A673 (cell line): ENCODE results near the gene ASB18. TPM values are rescaled to one million over a fixed set of nuclear protein-coding genes. Genes with fewer than 3 reads are reported as not detected.

ENCODE experiments used
- BruUV-seq: library from RNA; stranded (reverse); fragments of 400-500 nt; replicated peaks from 2 replicates; lab custom pipeline; 2021; lab: Mats Ljungman, UMichigan
- CTCF ChIA-PET: fragments of 300-600 bp; sonication (Branson Sonifier 250); formaldehyde crosslinking; loops from one replicate; lab custom pipeline; 2022; ENCODE audit warnings: antibody characterized with exemption; lab: Charles Lee
- POLR2A ChIA-PET: fragments of 300-600 bp; sonication (Branson Sonifier 250); formaldehyde crosslinking; loops from one replicate; lab custom pipeline; 2022; ENCODE audit warnings: antibody characterized with exemption; ENCODE audit not compliant: low non-redundant PET; lab: Charles Lee
- DNase-seq: peaks from one replicate; pipeline ENCODE4 v3.0.0-alpha.2; 2015; ENCODE audit warnings: low spot score
- H3K27ac ChIP-seq: fragments of 200-600 bp; sonication (generic); 2 replicates; pipeline ENCODE4 v1.5.1; 2016; ENCODE audit warnings: mixed run types, low read depth, mild to moderate bottlenecking, mixed read lengths, antibody characterized with exemption, low read length; ENCODE audit not compliant: poor library complexity, severe bottlenecking
- H3K27me3 ChIP-seq: fragments of 200-600 bp; sonication (generic); replicated peaks from 2 replicates; pipeline ENCODE4 v1.6.1; 2017; ENCODE audit warnings: mixed run types, low read depth, mild to moderate bottlenecking, mixed read lengths, antibody characterized with exemption, low read length; ENCODE audit not compliant: insufficient read depth, poor library complexity
- H3K36me3 ChIP-seq: fragments of 200-600 bp; sonication (generic); 2 replicates; pipeline ENCODE4 v1.6.1; 2016; ENCODE audit warnings: mixed run types, mild to moderate bottlenecking, mixed read lengths, antibody characterized with exemption, low read length; ENCODE audit not compliant: insufficient read depth, poor library complexity, severe bottlenecking
- H3K4me1 ChIP-seq: fragments of 200-600 bp; sonication (generic); 2 replicates; pipeline ENCODE4 v1.6.1; 2017; ENCODE audit warnings: mixed run types, mild to moderate bottlenecking, mixed read lengths, antibody characterized with exemption, low read length; ENCODE audit not compliant: insufficient read depth, poor library complexity, severe bottlenecking
- H3K4me3 ChIP-seq: fragments of 200-600 bp; sonication (generic); 2 replicates; pipeline ENCODE4 v1.5.1; 2016; ENCODE audit warnings: low read depth, mixed run types, mild to moderate bottlenecking, mixed read lengths, low read length; ENCODE audit not compliant: poor library complexity, severe bottlenecking
- H3K9me3 ChIP-seq: fragments of 200-600 bp; sonication (generic); 2 replicates; pipeline ENCODE4 v1.6.1; 2016; ENCODE audit warnings: mixed run types, low read depth, mild to moderate bottlenecking, mixed read lengths, antibody characterized with exemption, low read length; ENCODE audit not compliant: poor library complexity, severe bottlenecking
- EZH2 ChIP-seq: fragments of 200-600 bp; sonication (generic); IDR thresholded peaks from 2 replicates; pipeline ENCODE4 v1.6.1; 2017; ENCODE audit warnings: borderline replicate concordance, low read depth, mild to moderate bottlenecking, mixed read lengths, antibody characterized with exemption, low read length; ENCODE audit not compliant: poor library complexity, severe bottlenecking
- intact Hi-C: fragments of 100-400 bp; cut with micrococcal nuclease; formaldehyde crosslinking; loops from one replicate; pipeline ENCODE4 v1.10.0; 2022; ENCODE audit not compliant: unreplicated experiment
- total RNA-seq: library from RNA; stranded (reverse); gene quantifications from 2 replicates; pipeline ENCODE4 v1.2.3, GENCODE V29; 2021
- TF ChIP-seq, protein P1 (sequence below): fragments of 300-800, 200-600 bp; sonication (generic); conservative IDR thresholded peaks from 2 replicates; pipeline ENCODE4 v1.5.1; 2017; ENCODE audit warnings: low read depth, mild to moderate bottlenecking, antibody characterized with exemption, low read length, moderate library complexity, mixed read lengths

The ASB18 gene
- total RNA-seq, 1 experiment from 2014 or later: not detected

GRCh38 chr2:236223675-236224074, 40.5 kb downstream of the ASB18 start:
- no TSS peak for BruUV-seq
- H3K4me3 ChIP-seq: no peak overlapping the region
- intact Hi-C loops: no loop called here
- no peaks in the 10 kb centered on the region for H3K36me3 ChIP-seq
- no peak for DNase-seq
- peaks cover 7% of the 10 kb centered on the region for H3K9me3 ChIP-seq
- CTCF ChIA-PET: no interaction called here
- TF ChIP-seq EZH2: no peak
- TF ChIP-seq, protein P1, sequence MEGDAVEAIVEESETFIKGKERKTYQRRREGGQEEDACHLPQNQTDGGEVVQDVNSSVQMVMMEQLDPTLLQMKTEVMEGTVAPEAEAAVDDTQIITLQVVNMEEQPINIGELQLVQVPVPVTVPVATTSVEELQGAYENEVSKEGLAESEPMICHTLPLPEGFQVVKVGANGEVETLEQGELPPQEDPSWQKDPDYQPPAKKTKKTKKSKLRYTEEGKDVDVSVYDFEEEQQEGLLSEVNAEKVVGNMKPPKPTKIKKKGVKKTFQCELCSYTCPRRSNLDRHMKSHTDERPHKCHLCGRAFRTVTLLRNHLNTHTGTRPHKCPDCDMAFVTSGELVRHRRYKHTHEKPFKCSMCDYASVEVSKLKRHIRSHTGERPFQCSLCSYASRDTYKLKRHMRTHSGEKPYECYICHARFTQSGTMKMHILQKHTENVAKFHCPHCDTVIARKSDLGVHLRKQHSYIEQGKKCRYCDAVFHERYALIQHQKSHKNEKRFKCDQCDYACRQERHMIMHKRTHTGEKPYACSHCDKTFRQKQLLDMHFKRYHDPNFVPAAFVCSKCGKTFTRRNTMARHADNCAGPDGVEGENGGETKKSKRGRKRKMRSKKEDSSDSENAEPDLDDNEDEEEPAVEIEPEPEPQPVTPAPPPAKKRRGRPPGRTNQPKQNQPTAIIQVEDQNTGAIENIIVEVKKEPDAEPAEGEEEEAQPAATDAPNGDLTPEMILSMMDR: no peak
- POLR2A ChIA-PET: no interaction called here
- H3K27me3 ChIP-seq: peaks cover 14% of the 10 kb centered on the region
- no peak overlapping the region for H3K27ac ChIP-seq
- H3K4me1 ChIP-seq: no peaks in the 10 kb centered on the region

DNA sequence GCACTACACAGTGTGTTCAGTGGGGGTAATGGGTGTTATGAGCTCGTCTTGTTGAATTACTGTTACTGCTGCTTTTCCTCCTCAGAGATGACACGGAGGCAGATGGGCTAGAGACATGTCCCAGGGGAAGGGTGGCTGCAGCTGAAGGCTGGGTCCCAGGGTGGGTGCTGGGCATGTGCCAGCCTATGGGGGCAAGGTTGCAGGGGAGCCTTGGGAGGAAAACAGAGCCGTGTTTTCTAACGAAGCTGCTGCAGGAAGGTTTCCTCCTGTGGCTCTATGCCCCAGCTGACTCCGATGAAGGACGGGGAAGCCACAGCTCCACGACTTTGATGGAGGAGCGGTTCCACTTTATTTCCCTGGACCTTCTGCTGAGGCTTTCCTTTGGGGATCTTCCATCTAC, 42.4 kb downstream of the ASB18 start:
- intact Hi-C loops: no loop called here
- TF ChIP-seq, protein P1: no peak
- no peak for TF ChIP-seq EZH2
- no peak overlapping the region for H3K27ac ChIP-seq
- no peak overlapping the region for H3K4me3 ChIP-seq
- H3K36me3 ChIP-seq: no peaks in the 10 kb centered on the region
- BruUV-seq: no TSS peak
- ChIA-PET CTCF (no interaction called here), POLR2A (interaction anchor here (0.6 kb wide), 1 partner anchor 200 kb away, joined by 3 read pairs; no protein-coding TSS in a partner anchor)
- H3K4me1 ChIP-seq: no peaks in the 10 kb centered on the region
- peaks cover 4% of the 10 kb centered on the region for H3K9me3 ChIP-seq
- H3K27me3 ChIP-seq: peaks cover 20% of the 10 kb centered on the region
- DNase-seq: no peak

DNA sequence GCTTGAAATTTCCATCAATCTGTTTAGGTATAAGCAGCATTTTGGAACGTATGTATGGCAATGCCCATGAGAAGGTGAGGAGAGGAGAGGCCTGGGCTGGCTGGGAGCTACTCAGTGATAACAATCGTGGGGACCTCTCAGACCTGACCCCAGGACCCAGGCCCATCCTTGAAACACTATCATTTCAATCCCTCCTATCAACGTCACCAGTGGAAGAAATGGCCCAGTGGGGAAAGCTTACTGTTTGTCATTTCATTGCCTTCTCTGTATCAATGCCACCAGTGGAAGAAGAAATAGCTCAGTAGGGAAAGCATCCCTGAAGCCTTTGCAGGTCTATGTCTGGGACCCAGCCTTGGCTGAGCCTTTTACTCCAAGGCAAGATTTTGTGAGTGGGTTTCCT, 44.8 kb downstream of the ASB18 start:
- no TSS peak for BruUV-seq
- Histone ChIP-seq H3K27me3 (peaks cover 29% of the 10 kb centered on the region), H3K4me1 (no peaks in the 10 kb centered on the region), H3K9me3 (peaks cover 4% of the 10 kb centered on the region), H3K4me3 (no peak overlapping the region), H3K36me3 (no peaks in the 10 kb centered on the region), H3K27ac (no peak overlapping the region)
- no peak for DNase-seq
- CTCF ChIA-PET: interaction anchor here (0.6 kb wide), 1 partner anchor 724 kb away, joined by 3 read pairs; no protein-coding TSS in a partner anchor
- POLR2A ChIA-PET: no interaction called here
- intact Hi-C loops: no loop called here
- TF ChIP-seq, protein P1: no peak
- no peak for TF ChIP-seq EZH2
